H1 (cell line): ENCODE measurements around the gene ARHGAP15. TPM values are rescaled to one million over a fixed set of nuclear protein-coding genes. Genes with fewer than 3 reads are reported as not detected.

Experiments used
- CTCF ChIA-PET: fragments of 300-600 bp; sonication (Branson Sonifier 250); formaldehyde crosslinking; loops from one replicate; lab custom pipeline; 2021; ENCODE audit not compliant: partially characterized antibody; lab: Charles Lee
- POLR2A ChIA-PET: fragments of 300-600 bp; sonication (Branson Sonifier 250); formaldehyde crosslinking; loops from one replicate; lab custom pipeline; 2021; ENCODE audit warnings: inconsistent platforms; ENCODE audit not compliant: partially characterized antibody; lab: Charles Lee
- DNase-seq, 2 experiments: peaks; one replicate each; pipeline versions ENCODE4 v3.0.0 to v3.0.0-alpha.2; 2010 to 2022; ENCODE audit warnings: low spot score in 2 of 2, low read depth in 1 of 2, mixed read lengths in 1 of 2
- FAIRE-seq: peaks from 2 replicates; lab custom pipeline; 2011; peaks lifted over from hg19 to GRCh38; lab: Jason Lieb, UNC
- H2AFZ ChIP-seq: 2 replicates; pipeline ENCODE4 v1.8.1; 2012; ENCODE audit warnings: low read length, inconsistent platforms
- H2AK5ac ChIP-seq: 2 replicates; pipeline ENCODE4 v1.6.1; 2013; ENCODE audit warnings: low read depth, low read length
- H2BK120ac ChIP-seq: replicated peaks from 2 replicates; pipeline ENCODE3; 2013; ENCODE audit warnings: low read depth, low read length, inconsistent platforms
- H2BK12ac ChIP-seq: 2 replicates; pipeline ENCODE4 v1.6.1; 2013; ENCODE audit warnings: low read depth, low read length
- H2BK15ac ChIP-seq: 2 replicates; pipeline ENCODE4 v1.6.1; 2013; ENCODE audit warnings: low read length
- H2BK20ac ChIP-seq: 2 replicates; pipeline ENCODE4 v1.6.1; 2013; ENCODE audit warnings: low read length
- H2BK5ac ChIP-seq: 2 replicates; pipeline ENCODE4 v1.6.1; 2013; ENCODE audit warnings: low read depth, low read length
- H3K14ac ChIP-seq: 2 replicates; pipeline ENCODE4 v1.6.1; 2013; ENCODE audit warnings: inconsistent platforms; ENCODE audit not compliant: insufficient read length
- H3K18ac ChIP-seq: 2 replicates; pipeline ENCODE4 v1.6.1; 2013; ENCODE audit warnings: low read length; ENCODE audit errors: extremely low read depth
- H3K23ac ChIP-seq: 2 replicates; pipeline ENCODE4 v1.6.1; 2013; ENCODE audit warnings: inconsistent platforms; ENCODE audit not compliant: insufficient read length
- H3K23me2 ChIP-seq: 2 replicates; pipeline ENCODE4 v1.6.1; 2013; ENCODE audit warnings: low read depth, low read length
- H3K27ac ChIP-seq: 2 replicates; pipeline ENCODE4 v1.6.1; 2011; ENCODE audit warnings: low read depth, low read length, inconsistent platforms
- H3K27me3 ChIP-seq, 4 experiments: replicated peaks in 1 of 4; 1 replicate in 1 of 4; 2 replicates in 3 of 4; pipeline versions ENCODE4 v1.6.1 to v1.8.1; 2011 to 2013; ENCODE audit warnings: low read length in 3 of 4, mild to moderate bottlenecking in 3 of 4, inconsistent platforms in 2 of 4, mixed read lengths in 2 of 4, moderate library complexity in 1 of 4; ENCODE audit not compliant: control insufficient read depth in 3 of 4, insufficient read depth in 3 of 4; ENCODE audit errors: extremely low read depth in 1 of 4
- H3K36me3 ChIP-seq, 4 experiments: 2 replicates each; pipeline versions ENCODE4 v1.6.1 to v1.8.1; 2011 to 2013; ENCODE audit warnings: mild to moderate bottlenecking in 4 of 4, low read length in 3 of 4, moderate library complexity in 2 of 4, control low read depth in 1 of 4, inconsistent platforms in 1 of 4; ENCODE audit not compliant: insufficient read depth in 4 of 4, control insufficient read depth in 2 of 4
- H3K4ac ChIP-seq: replicated peaks from 2 replicates; pipeline ENCODE3; 2013; ENCODE audit warnings: low read length, low read depth, mixed read lengths, inconsistent platforms; ENCODE audit not compliant: insufficient read length
- H3K4me1 ChIP-seq, 4 experiments: replicated peaks in 1 of 4; 1 replicate in 1 of 4; 2 replicates in 3 of 4; pipeline versions ENCODE4 v1.6.1 to v1.8.1; 2011 to 2013; ENCODE audit warnings: low read length in 3 of 4, inconsistent platforms in 2 of 4, mixed read lengths in 1 of 4; ENCODE audit not compliant: insufficient read depth in 4 of 4, control insufficient read depth in 3 of 4
- H3K4me2 ChIP-seq, 2 experiments: 2 replicates each; pipeline versions ENCODE4 v1.6.1 to v1.8.1; 2011 to 2013; ENCODE audit warnings: low read depth in 2 of 2, low read length in 2 of 2, control low read depth in 1 of 2, inconsistent platforms in 1 of 2, mild to moderate bottlenecking in 1 of 2; ENCODE audit not compliant: insufficient read depth in 1 of 2
- H3K4me3 ChIP-seq, 4 experiments: fragments of 200-600, 300-600 bp in 1 of 4; sonication (generic), shearing (Covaris generic), sonication (Bioruptor Twin) in 1 of 4; 2 replicates each; pipeline versions ENCODE4 v1.5.1 to v1.8.1; 2011 to 2016; ENCODE audit warnings: low read length in 4 of 4, low read depth in 3 of 4, control low read depth in 2 of 4, inconsistent platforms in 2 of 4, mild to moderate bottlenecking in 2 of 4, mixed read lengths in 1 of 4, moderate library complexity in 1 of 4; ENCODE audit not compliant: insufficient read depth in 2 of 4; ENCODE audit errors: extremely low read depth in 1 of 4
- H3K56ac ChIP-seq: replicated peaks from 2 replicates; pipeline ENCODE3; 2013; ENCODE audit warnings: low read depth, mild to moderate bottlenecking, mixed read lengths, low read length, inconsistent platforms; ENCODE audit not compliant: insufficient read length
- H3K79me1 ChIP-seq: 2 replicates; pipeline ENCODE4 v1.6.1; 2013; ENCODE audit warnings: low read depth, low read length, control low read depth
- H3K79me2 ChIP-seq, 2 experiments: 2 replicates each; pipeline versions ENCODE4 v1.6.1 to v1.8.1; 2012 to 2013; ENCODE audit warnings: low read length in 2 of 2, mild to moderate bottlenecking in 2 of 2, inconsistent platforms in 1 of 2; ENCODE audit not compliant: insufficient read depth in 2 of 2, control insufficient read depth in 1 of 2
- H3K9ac ChIP-seq, 4 experiments: replicated peaks in 1 of 4; 1 replicate in 1 of 4; 2 replicates in 3 of 4; pipeline versions ENCODE4 v1.6.1 to v1.8.1; 2011 to 2013; ENCODE audit warnings: low read depth in 3 of 4, low read length in 3 of 4, control low read depth in 2 of 4, mild to moderate bottlenecking in 2 of 4, moderate library complexity in 2 of 4, inconsistent platforms in 1 of 4; ENCODE audit errors: extremely low read depth in 1 of 4
- H3K9me3 ChIP-seq, 2 experiments: 2 replicates each; pipeline versions ENCODE4 v1.6.1 to v1.8.1; 2012 to 2013; ENCODE audit warnings: mild to moderate bottlenecking in 2 of 2, moderate library complexity in 2 of 2, control low read depth in 1 of 2, inconsistent platforms in 1 of 2, low read depth in 1 of 2, low read length in 1 of 2, mixed read lengths in 1 of 2; ENCODE audit not compliant: insufficient read depth in 2 of 2
- H4K20me1 ChIP-seq, 2 experiments: replicated peaks in 1 of 2; 2 replicates each; pipeline versions ENCODE3 to v1.8.1; 2011 to 2013; ENCODE audit warnings: inconsistent platforms in 2 of 2, low read length in 2 of 2, mild to moderate bottlenecking in 1 of 2; ENCODE audit not compliant: insufficient read depth in 2 of 2, control insufficient read depth in 1 of 2
- H4K5ac ChIP-seq: 2 replicates; pipeline ENCODE4 v1.6.1; 2013; ENCODE audit warnings: low read length, low read depth, mixed read lengths, inconsistent platforms; ENCODE audit not compliant: insufficient read length
- H4K8ac ChIP-seq: 2 replicates; pipeline ENCODE4 v1.8.0; 2013; ENCODE audit warnings: mild to moderate bottlenecking, moderate library complexity, low read length, inconsistent platforms; ENCODE audit not compliant: insufficient read depth; ENCODE audit errors: extremely low read depth
- H4K91ac ChIP-seq: replicated peaks from 2 replicates; pipeline ENCODE3; 2013; ENCODE audit warnings: low read length, mixed read lengths, inconsistent platforms; ENCODE audit not compliant: insufficient read length
- CBX8 ChIP-seq: fragments of 300-800, 300-1000 bp; sonication (generic); IDR thresholded peaks from 2 replicates; pipeline ENCODE4 v1.7.1; 2016; ENCODE audit warnings: low read depth, low read length, borderline replicate concordance
- E2F6 ChIP-seq: IDR thresholded peaks from 2 replicates; pipeline ENCODE4 v1.6.1; 2012; ENCODE audit warnings: inconsistent platforms
- EGR1 ChIP-seq: IDR thresholded peaks from 2 replicates; pipeline ENCODE4 v1.6.1; 2011; ENCODE audit warnings: low read depth, low read length, borderline replicate concordance
- PHF8 ChIP-seq: fragments of 200-600 bp; sonication (generic); conservative IDR thresholded peaks from 2 replicates; pipeline ENCODE4 v1.7.1; 2012; ENCODE audit warnings: low read depth, mild to moderate bottlenecking, inconsistent platforms, low read length, moderate library complexity
- RFX5 ChIP-seq: IDR thresholded peaks from 2 replicates; pipeline ENCODE4 v1.6.1; 2011; ENCODE audit warnings: low read depth, low read length, improper control_type of control experiment, borderline replicate concordance
- SP1 ChIP-seq: IDR thresholded peaks from 2 replicates; pipeline ENCODE4 v1.6.1; 2011; ENCODE audit warnings: low read depth, low read length
- TAF1 ChIP-seq: IDR thresholded peaks from 2 replicates; pipeline ENCODE4 v1.6.1; 2011; ENCODE audit warnings: mild to moderate bottlenecking, low read depth, low read length
- TAF7 ChIP-seq: optimal IDR thresholded peaks from 2 replicates; pipeline ENCODE3; 2011; ENCODE audit warnings: low read depth, mild to moderate bottlenecking, inconsistent platforms, low read length, moderate library complexity, borderline replicate concordance
- WGBS, 2 experiments: shearing (Covaris generic) in 1 of 2; methylation state at CpG; one replicate each; pipeline versions ENCODE4 v1.1.6 to v1.1.7; 2013 to 2015; ENCODE audit warnings: low lambda C conversion rate in 2 of 2, mixed read lengths in 2 of 2, inconsistent platforms in 1 of 2, low coverage in 1 of 2, missing lambda C conversion rate in 1 of 2; ENCODE audit not compliant: insufficient replicate concordance in 2 of 2, insufficient coverage in 1 of 2, insufficient read length in 1 of 2; ENCODE audit errors: extremely low coverage in 1 of 2, missing lambda C conversion rate in 1 of 2; 5-methylcytosine and 5-hydroxymethylcytosine counted together
- polyA plus RNA-seq, 7 experiments: library from polyadenylated mRNA; depleted of rRNA in 3 of 7; stranded (reverse) in 5 of 7; unstranded in 2 of 7; fragments of >200 nt in 5 of 7; fragments of 200-250 nt in 2 of 7; gene quantifications; 1 replicate in 5 of 7; 2 replicates in 1 of 7; 4 replicates in 1 of 7; pipeline versions ENCODE4 v1.2.1 to v1.2.3, GENCODE V29; 2011 to 2013; ENCODE audit warnings: missing spikeins in 2 of 7, mixed read lengths in 2 of 7
- total RNA-seq: library from RNA; stranded (reverse); fragmentation: NEBNext Ultra II Directional; extraction: Animal tissue kit (Norgen Biotek cat#: 25700); gene quantifications from 2 replicates; pipeline ENCODE4 v1.2.1, GENCODE V29; 2021

The ARHGAP15 gene
- total and polyA plus RNA-seq, 2 of the 8 experiments (the other 6 are each of a cell fraction or from before 2014, with no cell fraction given): not detected

GRCh38 chr2:143152219-143152618, 23.0 kb downstream of the ARHGAP15 start:
- Histone ChIP-seq H3K4me2 (no peak overlapping the region), H3K23me2 (no peaks in the 10 kb centered on the region), H3K56ac (no peak overlapping the region), H4K5ac (no peak overlapping the region), H4K91ac (no peak overlapping the region), H4K20me1 (no peaks in the 10 kb centered on the region), H2BK20ac (no peak overlapping the region), H3K27ac (no peak overlapping the region), H4K8ac (no peak overlapping the region), H3K4me1 (no peaks in the 10 kb centered on the region), H2BK5ac (no peak overlapping the region), H3K23ac (no peak overlapping the region), H2AK5ac (no peak overlapping the region), H2BK12ac (no peak overlapping the region), H3K18ac (no peak overlapping the region), H3K36me3 (no peaks in the 10 kb centered on the region), H2BK120ac (no peak overlapping the region), H3K4me3 (no peak overlapping the region), H2AFZ (no peak overlapping the region), H3K9me3 (no peaks in the 10 kb centered on the region), H3K4ac (no peak overlapping the region), H3K79me2 (no peaks in the 10 kb centered on the region), H2BK15ac (no peak overlapping the region), H3K14ac (no peak overlapping the region), H3K9ac (no peak overlapping the region), H3K27me3 (no peaks in the 10 kb centered on the region), H3K79me1 (no peaks in the 10 kb centered on the region)
- no peak for TF ChIP-seq RFX5
- TF ChIP-seq SP1: no peak
- TF ChIP-seq PHF8: no peak
- TF ChIP-seq TAF1: no peak
- TF ChIP-seq EGR1: no peak
- no peak for TF ChIP-seq E2F6
- no peak for TF ChIP-seq CBX8
- no peak for TF ChIP-seq TAF7
- CTCF ChIA-PET: interaction anchor here (0.9 kb wide), 1 partner anchor 10 kb away, joined by 4 read pairs; no protein-coding TSS in a partner anchor
- POLR2A ChIA-PET: no interaction called here
- DNase-seq (no peak), FAIRE-seq (no peak)
- WGBS, 2 experiments: 83% methylated on average over 2 of the region's 2 CpGs; no CpG with 5 or more reads in 1 of the 2 experiments
